ENCODE data around the gene SHOC2.

Gene SHOC2

GRCh38 chr10:111034598-111035310 lies 115.3 kb downstream of the SHOC2 start:
- no peak for DNase-seq (ENCODE audit: insufficient read length)
- no peak for TF ChIP-seq POLR2AphosphoS5 (IDR thresholded peaks at IDR 0.05; ENCODE audit: low read depth, low read length)
- TF ChIP-seq POLR2A (IDR thresholded peaks at IDR 0.05; ENCODE audit: low read depth, low read length), result no peak
- TF ChIP-seq TAF1 (IDR thresholded peaks at IDR 0.05; ENCODE audit: borderline replicate concordance, low read depth, low read length), result no peak
- no peak for FAIRE-seq

GRCh38 chr10:111035542-111035941 lies 116.1 kb downstream of the SHOC2 start:
- FAIRE-seq (no peak), DNase-seq (ENCODE audit: insufficient read length) (no peak)
- no peak for TF ChIP-seq POLR2A (IDR thresholded peaks at IDR 0.05; ENCODE audit: low read depth, low read length)
- no peak for TF ChIP-seq POLR2AphosphoS5 (IDR thresholded peaks at IDR 0.05; ENCODE audit: low read depth, low read length)
- no peak for TF ChIP-seq TAF1 (IDR thresholded peaks at IDR 0.05; ENCODE audit: borderline replicate concordance, low read depth, low read length)

DNA sequence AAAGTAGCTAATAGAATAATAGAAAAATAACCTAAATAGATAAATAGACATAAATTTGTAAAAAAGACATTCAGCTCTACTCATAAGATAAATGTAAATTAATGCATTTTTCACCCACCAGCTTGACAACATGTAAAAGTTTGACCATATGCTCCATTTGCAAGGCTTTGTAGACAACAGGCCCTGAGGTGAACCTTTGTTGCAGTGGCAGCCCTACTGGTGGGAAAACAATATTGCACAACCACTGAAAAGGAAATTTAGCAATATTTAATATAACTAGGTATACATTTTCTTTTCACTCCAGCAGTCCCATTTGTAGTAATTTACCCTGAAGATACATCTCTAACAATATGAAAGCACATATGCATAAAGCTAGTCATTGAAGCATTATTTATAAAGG lies 118.5 kb downstream of the SHOC2 start:
- FAIRE-seq (no peak), DNase-seq (ENCODE audit: insufficient read length) (no peak)
- TF ChIP-seq POLR2AphosphoS5 (IDR thresholded peaks at IDR 0.05; ENCODE audit: low read depth, low read length) (no peak), POLR2A (IDR thresholded peaks at IDR 0.05; ENCODE audit: low read depth, low read length) (no peak), TAF1 (IDR thresholded peaks at IDR 0.05; ENCODE audit: borderline replicate concordance, low read depth, low read length) (no peak)

GRCh38 chr10:111039522-111039921 lies 120.1 kb downstream of the SHOC2 start:
- DNase-seq (ENCODE audit: insufficient read length) (no peak), FAIRE-seq (no peak)
- TF ChIP-seq TAF1 (IDR thresholded peaks at IDR 0.05; ENCODE audit: borderline replicate concordance, low read depth, low read length), result no peak
- TF ChIP-seq POLR2A (IDR thresholded peaks at IDR 0.05; ENCODE audit: low read depth, low read length), result no peak
- TF ChIP-seq POLR2AphosphoS5 (IDR thresholded peaks at IDR 0.05; ENCODE audit: low read depth, low read length), result no peak

GRCh38 chr10:111057006-111057405 lies 137.6 kb downstream of the SHOC2 start:
- TF ChIP-seq POLR2AphosphoS5 (IDR thresholded peaks at IDR 0.05; ENCODE audit: low read depth, low read length) (no peak), POLR2A (IDR thresholded peaks at IDR 0.05; ENCODE audit: low read depth, low read length) (no peak), TAF1 (IDR thresholded peaks at IDR 0.05; ENCODE audit: borderline replicate concordance, low read depth, low read length) (no peak)
- FAIRE-seq, result no peak

More at GRCh38 chr10:111057006-111057405, 137.6 kb downstream of the SHOC2 start:
- DNase-seq (ENCODE audit: insufficient read length), result no peak

Data from GM12892 (cell line).